Activated CD4-positive, alpha-beta T cell treated with anti-CD3 and anti-CD28 coated beads for 24 hours (primary cell): Measurements from ENCODE around the gene SUFU.
"Not testable (repeated sequence)": the region's sequence is repeated elsewhere in the genome, so short reads cannot be mapped to it uniquely, and the experiment has no call there.

Experiments
- DNase-seq, 2 donors: peaks; one replicate each; pipeline ENCODE4 v3.0.0-alpha.2; 2020; ENCODE audit warnings: low read depth in 2 of 2

SUFU gene

DNA sequence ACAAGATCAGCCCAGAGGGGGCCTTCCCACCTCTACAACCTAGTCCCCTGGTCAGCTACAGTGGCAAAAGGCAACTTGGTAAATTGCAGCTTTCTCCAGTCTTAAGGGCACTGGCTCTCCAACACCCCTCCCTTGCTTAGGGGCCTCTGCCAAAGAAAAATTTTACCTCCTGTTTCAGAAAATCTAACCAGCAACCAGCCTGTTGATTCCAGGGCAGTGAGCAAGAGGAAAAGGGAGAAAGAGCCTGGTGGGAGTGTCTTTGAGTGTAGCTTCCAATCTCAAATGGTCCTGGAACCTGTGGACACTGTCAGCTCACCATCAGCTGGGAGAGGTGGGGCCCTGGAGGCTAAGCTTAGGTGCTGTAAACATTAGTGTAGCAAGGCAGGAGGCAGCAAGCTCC, 24.1 kb upstream of the SUFU start:
- DNase-seq: no peak

- DNase-seq: no peak
Observed at GRCh38 chr10:102480396-102480795, 23.4 kb upstream of the SUFU start.

- DNase-seq: no peak
Observed at GRCh38 chr10:102484021-102484420, 19.8 kb upstream of the SUFU start.

DNA sequence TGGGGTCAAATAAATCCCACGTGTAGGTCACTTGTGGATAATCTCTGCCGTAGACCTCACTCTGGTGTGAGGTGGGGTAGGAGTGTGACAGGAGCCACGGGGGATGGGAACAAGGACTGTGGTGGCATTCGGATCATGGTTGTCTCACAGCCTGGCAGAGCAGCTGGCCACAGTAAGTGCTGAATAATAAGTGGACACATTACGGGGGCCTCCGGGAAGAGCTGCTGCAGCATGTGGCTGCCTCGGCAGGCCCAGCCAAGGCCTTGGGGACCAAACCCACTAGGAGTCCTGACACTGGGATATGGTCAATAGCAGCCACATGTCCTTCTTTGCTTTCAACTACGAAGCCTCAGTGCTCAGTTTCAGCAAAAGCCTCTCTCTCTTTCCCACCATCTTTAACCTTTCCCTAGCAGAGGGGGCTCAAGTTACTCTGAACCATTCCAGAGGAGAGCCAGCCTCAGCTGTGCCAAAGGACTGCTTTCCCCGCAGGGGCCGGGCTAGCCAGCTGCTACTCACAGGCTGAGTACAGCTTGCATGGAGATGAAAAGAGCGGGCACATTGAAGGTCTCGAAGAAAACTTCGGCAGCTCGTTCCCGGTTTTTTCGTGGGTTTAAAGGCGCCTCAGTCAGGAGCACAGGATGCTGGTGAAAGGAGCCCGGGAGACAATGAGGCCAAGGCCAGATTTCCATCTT, 18.5 kb upstream of the SUFU start:
- DNase-seq: no peak

DNA sequence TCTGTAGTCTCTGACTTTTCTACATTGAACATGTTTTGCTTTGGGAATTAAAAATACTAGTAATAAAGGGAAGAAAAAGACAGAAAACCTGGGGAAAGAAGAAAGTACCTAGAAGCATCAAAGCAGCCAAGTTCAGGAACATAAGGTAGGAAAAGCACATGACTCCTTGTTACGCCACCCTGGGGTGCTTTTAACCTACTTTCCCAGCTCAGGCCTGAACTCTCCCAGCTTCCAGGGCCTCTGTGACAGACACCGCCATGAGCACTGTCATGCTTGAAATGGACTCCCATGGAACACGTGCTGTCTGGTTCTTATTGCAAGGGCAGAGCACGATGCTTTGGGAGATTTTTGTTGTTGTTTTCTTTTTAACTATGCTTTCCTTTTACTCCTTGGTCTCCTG, 12.6 kb upstream of the SUFU start:
- no peak for DNase-seq

DNA sequence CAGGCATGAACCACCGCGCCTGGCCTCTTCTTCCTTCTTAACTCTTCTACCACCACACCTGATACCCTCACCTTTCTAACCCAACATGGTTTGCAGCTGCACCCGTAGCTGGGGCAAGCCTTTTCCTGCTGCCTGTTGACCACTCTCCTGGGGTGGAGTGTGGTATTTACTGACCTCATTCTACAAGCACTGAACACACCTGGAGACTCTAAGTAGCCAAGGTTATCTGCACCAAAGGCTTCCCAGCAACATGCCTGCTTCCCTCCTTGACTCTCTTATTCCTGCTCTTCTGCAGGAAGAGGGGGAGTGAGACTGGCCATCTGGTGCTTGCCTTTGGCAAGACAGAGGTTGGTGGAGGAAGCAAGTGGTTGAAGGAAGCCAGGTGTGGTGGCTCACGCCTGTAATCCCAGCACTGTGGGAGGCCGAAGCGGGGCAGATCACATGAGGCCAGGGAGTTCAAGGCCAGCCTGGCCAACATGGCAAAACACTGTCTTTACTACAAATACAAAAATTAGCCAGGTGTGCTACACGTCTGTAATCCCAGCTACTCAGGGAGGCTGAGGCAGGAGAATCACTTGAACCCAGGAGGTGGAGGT, 11.3 kb upstream of the SUFU start:
- no peak for DNase-seq

DNA sequence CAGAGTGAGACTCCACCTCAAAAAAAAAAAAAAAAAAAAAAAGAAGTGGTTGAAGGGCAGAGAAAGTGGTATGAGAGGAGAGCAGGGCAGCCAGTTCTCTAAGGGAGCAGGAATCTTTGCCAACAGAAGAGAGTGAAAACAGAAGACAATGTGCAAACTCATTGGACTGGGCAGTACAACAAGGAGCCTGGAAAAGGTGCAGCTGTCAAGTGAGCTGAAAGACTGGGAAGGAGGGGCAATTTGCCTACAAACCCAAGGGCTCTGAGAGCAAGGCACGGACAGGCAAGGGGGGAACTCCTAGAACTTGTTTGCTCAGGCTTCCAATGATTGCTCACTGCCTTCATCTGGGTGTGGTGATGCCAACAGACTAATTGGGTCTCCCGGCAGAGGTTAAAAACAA, 10.8 kb upstream of the SUFU start:
- no peak for DNase-seq

- no peak for DNase-seq
Observed at GRCh38 chr10:102493771-102494170, 10.0 kb upstream of the SUFU start.

DNA sequence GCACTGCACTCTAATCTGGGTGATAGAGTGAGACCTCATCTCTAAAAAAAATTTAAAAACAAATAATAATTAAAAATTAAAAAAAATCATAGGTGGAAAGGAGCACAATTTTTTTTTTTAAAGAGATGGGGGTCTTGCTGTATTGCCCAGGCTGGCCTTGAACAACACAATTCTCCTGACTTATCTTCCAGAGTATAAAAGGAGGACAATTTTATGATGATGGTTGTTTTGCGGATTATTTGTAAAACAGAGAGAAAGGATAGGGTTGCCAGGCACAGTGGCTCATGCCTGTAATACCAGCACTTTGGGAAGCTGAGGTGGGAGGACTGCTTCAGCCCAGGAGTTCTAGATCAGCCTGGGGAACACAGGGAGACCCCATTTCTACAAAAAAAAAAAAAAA, 6.2 kb upstream of the SUFU start:
- no peak for DNase-seq

- DNase-seq: no peak
Observed at GRCh38 chr10:102499356-102499755, 4.4 kb upstream of the SUFU start.

- not testable (repeated sequence) for DNase-seq
Observed at GRCh38 chr10:102500686-102501085, 3.1 kb upstream of the SUFU start.

DNA sequence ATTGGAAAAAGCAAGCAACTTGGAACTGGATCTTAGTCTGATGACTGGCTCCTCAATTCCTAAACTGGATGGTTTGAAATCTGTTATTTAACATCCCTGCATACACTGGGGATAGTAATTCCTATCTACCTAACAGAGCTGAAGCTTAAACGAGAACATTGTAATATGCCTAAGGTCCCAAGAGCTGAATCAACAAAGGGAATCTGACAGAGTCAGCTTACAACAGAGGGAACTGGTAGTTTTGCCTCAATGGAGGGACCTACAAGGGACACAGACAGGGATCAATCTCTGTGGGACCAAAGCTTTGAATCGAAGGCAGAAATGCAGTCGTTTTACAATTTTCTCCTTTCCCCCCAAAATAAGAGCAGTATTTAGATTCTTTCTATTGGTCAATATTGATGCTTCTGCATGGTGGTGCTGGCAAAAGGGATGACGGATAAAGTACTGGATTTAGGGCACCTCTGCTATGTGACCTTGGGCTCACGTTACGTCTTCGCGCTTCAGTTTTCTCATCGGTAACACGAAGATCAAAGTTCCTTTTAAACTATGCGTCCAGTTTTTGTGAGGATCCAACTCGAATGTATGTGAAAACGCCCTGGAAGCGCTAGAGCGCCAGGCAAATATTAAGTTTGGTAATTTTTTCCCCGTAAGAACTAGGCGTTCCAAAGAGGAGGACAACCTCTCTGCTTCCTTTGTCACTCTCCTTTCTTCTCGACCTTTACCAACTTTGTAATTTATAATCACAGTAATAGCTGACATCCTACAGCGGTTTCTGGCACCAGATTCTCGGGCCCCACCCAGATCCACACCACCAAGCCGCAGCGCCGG, 2.4 kb upstream of the SUFU start:
- no peak for DNase-seq

DNA sequence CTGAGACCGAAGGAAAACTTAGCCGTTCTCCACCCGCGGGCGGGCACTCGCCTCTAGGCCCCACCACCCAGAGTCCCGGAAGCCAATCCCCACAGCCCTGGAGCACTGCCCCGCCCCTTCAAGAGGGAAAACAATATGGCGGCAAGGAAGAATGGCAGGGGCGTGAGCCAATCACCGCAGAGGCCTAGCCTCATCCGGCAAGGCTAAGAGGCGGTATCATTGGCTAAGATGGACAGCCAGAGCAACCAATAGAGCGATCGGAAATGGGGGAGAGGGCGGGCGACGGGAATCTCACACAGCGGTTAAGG, 1.8 kb upstream of the SUFU start:
- peak; percentile 97 for DNase-seq

DNA sequence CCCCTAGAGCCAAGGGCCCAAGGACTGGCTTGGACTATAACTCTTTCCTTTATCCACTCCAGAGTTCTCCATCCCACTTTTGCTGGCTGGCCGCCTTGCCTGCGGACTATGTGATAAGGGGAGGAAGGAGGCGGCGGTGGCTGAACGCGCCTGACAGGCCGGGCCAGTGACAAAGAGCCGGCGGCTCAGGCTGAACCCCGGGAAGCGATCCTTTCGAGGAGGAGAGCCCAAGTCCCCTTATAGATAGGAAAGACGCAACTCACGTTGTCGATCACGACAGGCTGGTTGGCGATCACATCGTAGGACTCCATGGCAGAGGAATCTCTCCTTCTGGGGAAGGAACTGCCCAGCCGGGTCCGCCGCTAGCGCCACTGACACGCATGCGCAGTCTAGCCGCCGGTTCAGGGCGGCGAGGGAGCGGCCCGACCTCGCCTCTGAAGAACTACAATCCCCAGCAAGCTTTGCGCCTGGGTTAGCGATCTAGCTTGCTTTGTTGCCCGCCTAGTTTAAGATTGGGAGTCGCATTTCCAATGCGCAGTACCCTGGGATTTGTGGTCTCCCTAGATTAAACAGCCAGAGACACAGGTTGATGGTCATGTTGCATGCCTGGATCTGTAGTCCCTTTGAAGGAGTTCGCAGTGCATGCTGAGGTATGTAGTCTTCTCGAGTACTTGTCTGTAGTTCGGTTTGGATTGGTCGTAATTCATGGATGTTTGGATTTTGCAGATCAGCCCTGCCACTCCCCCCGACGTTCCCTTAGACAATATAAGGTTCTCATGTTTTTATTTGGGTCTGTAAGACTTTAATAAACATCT, 1.2 kb upstream of the SUFU start, which contains the start of gene ACTR1A:
Gene ACTR1A (minus strand): TSS at position 376 of the 815 bp plus-strand sequence. CDS start 65 bp downstream, at position 311.
- peak; percentile 89 to 90 for DNase-seq

- DNase-seq: peak in 1 of 2 donors; percentile 20
Observed at GRCh38 chr10:102504179-102504975, 605 bp downstream of the SUFU start.

DNA sequence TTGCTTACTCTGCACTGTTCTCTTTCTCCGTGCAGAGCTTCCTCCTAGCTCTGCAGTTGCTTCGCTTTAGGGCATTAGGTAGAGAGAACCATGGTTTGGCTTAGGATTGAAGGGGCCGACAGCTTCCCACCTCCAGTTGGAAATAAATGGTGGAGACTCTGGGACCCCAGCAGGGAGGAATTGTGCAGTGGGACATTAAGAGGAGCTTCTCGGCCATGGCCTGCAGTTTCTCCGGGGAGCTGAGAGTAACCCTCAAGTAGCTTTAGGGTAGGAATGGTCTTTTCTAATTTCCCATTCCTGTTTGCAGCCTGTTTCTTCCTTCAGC, 1.2 kb downstream of the SUFU start:
- DNase-seq: no peak

DNA sequence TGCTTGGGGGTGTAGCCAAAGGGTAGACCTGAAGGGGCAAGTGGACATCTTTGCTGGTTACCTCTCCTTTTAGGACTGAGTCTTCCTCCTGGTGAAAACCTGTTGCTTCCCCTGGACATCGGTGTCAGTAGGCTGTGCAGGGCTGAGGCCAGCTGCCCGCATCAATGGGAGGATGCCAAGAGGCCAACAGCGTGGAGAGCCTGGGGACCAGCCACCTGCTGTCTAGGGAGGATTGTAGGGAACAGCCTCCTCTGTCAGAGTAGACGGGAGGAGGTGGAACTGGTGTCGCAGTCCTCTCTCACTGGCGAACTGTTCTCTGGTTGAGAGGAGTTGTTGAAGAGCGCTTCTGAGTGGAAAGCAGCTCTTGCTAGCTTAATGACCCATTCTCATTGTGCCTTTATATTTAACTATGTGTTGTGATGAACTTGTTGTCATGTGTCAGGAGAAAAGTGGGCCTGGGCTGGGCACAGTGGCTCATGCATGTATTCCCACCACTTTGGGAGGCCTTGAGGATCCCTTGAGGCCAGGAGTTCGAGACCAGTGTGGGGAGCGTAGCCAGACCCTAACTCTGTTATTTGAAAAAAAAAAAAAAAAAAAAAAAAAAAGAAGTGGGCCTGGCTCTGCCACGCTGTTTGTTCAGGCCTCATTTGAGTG, 1.8 kb downstream of the SUFU start:
- no peak for DNase-seq

- DNase-seq: no peak
Observed at GRCh38 chr10:102507521-102507920, 3.7 kb downstream of the SUFU start.

DNA sequence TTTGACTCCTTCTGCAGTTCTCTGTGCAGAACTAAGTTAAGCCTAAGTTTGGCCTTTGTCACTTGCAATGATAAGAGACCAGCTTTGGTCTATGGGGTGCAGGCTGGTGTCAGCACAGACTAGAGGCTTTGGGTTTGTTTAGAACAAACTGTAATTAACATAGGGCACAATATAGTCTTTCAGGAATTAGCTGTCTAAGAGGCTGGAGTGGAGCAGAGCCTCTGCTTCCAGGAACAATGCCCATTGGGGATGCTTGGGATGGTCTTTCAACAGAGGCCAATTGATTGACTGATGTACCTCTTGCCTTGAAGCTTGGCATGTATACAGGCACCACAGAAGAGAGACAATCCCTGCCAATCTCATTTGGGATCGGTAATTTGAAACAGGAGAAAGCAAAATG, 4.7 kb downstream of the SUFU start:
- DNase-seq: no peak

DNA sequence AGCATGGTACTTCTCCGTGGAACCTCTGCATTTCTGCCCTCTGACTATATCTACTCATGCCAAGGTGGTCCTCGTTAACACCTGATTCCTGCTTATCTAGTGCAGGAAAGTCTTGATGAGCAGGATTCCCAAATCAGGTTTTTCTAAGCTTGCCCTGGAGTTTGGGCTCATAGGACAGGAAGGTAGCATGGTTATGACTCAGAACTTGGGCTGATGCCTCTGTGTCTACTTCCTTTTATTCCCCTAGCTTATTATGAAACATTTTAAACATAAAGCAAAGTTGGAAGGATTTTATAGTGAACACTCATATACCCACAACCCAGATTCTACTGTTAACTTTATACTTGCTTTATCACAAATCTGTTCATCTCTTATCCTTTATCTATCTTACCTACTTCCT, 5.6 kb downstream of the SUFU start:
- DNase-seq: no peak
